Panc1 (cell line): Measurements from ENCODE around the gene NME4. TPM values are rescaled to one million over a fixed set of nuclear protein-coding genes. Genes with fewer than 3 reads are reported as not detected.

Source experiments
- ATAC-seq: fragments of 200-7000 bp; cut with Tn5 transposase; 2 replicates; pipeline ENCODE4 v1.9.1; 2020; ENCODE audit warnings: mild to moderate bottlenecking, moderate library complexity
- BruUV-seq: library from RNA; stranded (reverse); fragments of 400-500 nt; replicated peaks from 2 replicates; lab custom pipeline; 2021; lab: Mats Ljungman, UMichigan
- CTCF ChIA-PET: fragments of 300-600 bp; sonication (Branson Sonifier 250); formaldehyde crosslinking; loops from one replicate; lab custom pipeline; 2022; ENCODE audit warnings: antibody characterized with exemption; lab: Charles Lee
- POLR2A ChIA-PET: fragments of 300-600 bp; sonication (Branson Sonifier 250); formaldehyde crosslinking; loops from one replicate; lab custom pipeline; 2022; ENCODE audit warnings: antibody characterized with exemption; lab: Charles Lee
- DNase-seq: peaks from one replicate; pipeline ENCODE4 v3.0.0-alpha.2; 2010; ENCODE audit warnings: low read depth, low spot score
- H3K27ac ChIP-seq: 2 replicates; pipeline ENCODE4 v1.5.1; 2011; ENCODE audit warnings: mild to moderate bottlenecking, low read length, inconsistent platforms
- H3K27me3 ChIP-seq: fragments of 200-500 bp; sonication (Bioruptor generic); 2 replicates; pipeline ENCODE4 v1.6.0; 2014; ENCODE audit warnings: low read length, inconsistent platforms; ENCODE audit not compliant: control insufficient read depth, insufficient read depth
- H3K36me3 ChIP-seq: fragments of 200-500 bp; sonication (Bioruptor generic); 2 replicates; pipeline ENCODE4 v1.5.1; 2014; ENCODE audit warnings: inconsistent platforms, mild to moderate bottlenecking, low read length, moderate library complexity; ENCODE audit not compliant: control insufficient read depth, insufficient read depth
- H3K4me1 ChIP-seq: 2 replicates; pipeline ENCODE4 v1.5.1; 2011; ENCODE audit warnings: inconsistent platforms, mild to moderate bottlenecking, low read length, moderate library complexity; ENCODE audit not compliant: control insufficient read depth, insufficient read depth
- H3K4me3 ChIP-seq, 2 experiments: 2 replicates each; pipeline ENCODE4 v1.5.1; 2011 to 2012; ENCODE audit warnings: low read depth in 2 of 2, low read length in 2 of 2, mild to moderate bottlenecking in 2 of 2, inconsistent platforms in 1 of 2, moderate library complexity in 1 of 2
- H3K9me3 ChIP-seq: fragments of 200-500 bp; sonication (Bioruptor generic); 2 replicates; pipeline ENCODE4 v1.5.1; 2014; ENCODE audit warnings: low read depth, mild to moderate bottlenecking, inconsistent platforms, low read length, moderate library complexity; ENCODE audit not compliant: control insufficient read depth, insufficient read depth
- CTCF ChIP-seq: fragments of 450-650 bp; IDR thresholded peaks from 2 replicates; pipeline ENCODE4 v1.5.1; 2017; ENCODE audit warnings: mild to moderate bottlenecking
- POLR2AphosphoS5 ChIP-seq: IDR thresholded peaks from 2 replicates; pipeline ENCODE4 v1.6.1; 2012; ENCODE audit warnings: mild to moderate bottlenecking, low read depth, low read length, moderate library complexity
- SIN3A ChIP-seq: IDR thresholded peaks from 2 replicates; pipeline ENCODE4 v1.6.1; 2012; ENCODE audit warnings: low read depth, mild to moderate bottlenecking, low read length, moderate library complexity, borderline replicate concordance; ENCODE audit not compliant: insufficient read depth
- TCF7L2 ChIP-seq: IDR thresholded peaks from 2 replicates; pipeline ENCODE4 v1.6.1; 2011; ENCODE audit warnings: mild to moderate bottlenecking, low read depth, low read length, inconsistent platforms
- in situ Hi-C: cut with HindIII; loops from 2 replicates; pipeline ENCODE4 v1.10.0; 2016; ENCODE audit warnings: low sequenced_read_pairs, low pct_unique_long_range_greater_than_20kb
- intact Hi-C: fragments of 100-400 bp; cut with micrococcal nuclease; formaldehyde crosslinking; loops from one replicate; pipeline ENCODE4 v1.10.0; 2022; ENCODE audit not compliant: unreplicated experiment
- total RNA-seq: library from RNA; stranded (reverse); gene quantifications from one replicate; pipeline ENCODE4 v1.2.1, GENCODE V29; 2021; ENCODE audit not compliant: unreplicated experiment
- TF ChIP-seq, protein P1 (sequence below), 2 experiments: IDR thresholded peaks; 2 replicates each; pipeline ENCODE4 v1.6.1; 2011 to 2012; ENCODE audit warnings: low read depth in 2 of 2, control low read depth in 1 of 2, low read length in 1 of 2, mild to moderate bottlenecking in 1 of 2, moderate library complexity in 1 of 2; ENCODE audit not compliant: insufficient read depth in 1 of 2

Gene NME4
- total RNA-seq, 1 experiment from 2014 or later = 500 TPM

DNA sequence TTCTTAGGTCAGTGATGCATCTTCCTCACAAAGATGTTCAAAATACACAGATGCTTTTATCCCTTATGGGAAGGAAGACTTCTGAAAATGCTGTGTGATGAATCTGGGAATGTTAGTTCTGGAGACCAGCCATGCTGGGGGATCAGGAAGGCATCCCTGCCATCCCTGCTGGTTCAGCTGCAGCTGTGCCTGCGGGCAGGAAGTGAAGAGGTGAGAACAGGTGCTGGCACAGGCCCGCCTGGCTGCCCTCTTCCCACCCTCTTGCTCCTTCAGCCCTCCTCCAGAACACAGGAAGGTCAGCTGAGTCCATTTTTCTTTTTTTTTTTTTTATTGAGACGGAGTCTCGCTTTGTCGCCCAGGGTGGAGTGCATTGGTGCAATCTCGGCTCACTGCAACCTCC is 43.6 kb downstream of the NME4 start:
- in situ Hi-C loops (no loop called here), intact Hi-C loops (no loop called here)
- Histone ChIP-seq H3K27me3 (no peaks in the 10 kb centered on the region), H3K9me3 (no peaks in the 10 kb centered on the region), H3K27ac (no peak overlapping the region), H3K4me1 (no peaks in the 10 kb centered on the region; the same call in 1 of the 2 replicates), H3K4me3 (no peak overlapping the region), H3K36me3 (no peaks in the 10 kb centered on the region)
- BruUV-seq = no TSS peak
- no peak for DNase-seq
- no peak for TF ChIP-seq CTCF
- TF ChIP-seq TCF7L2 = no peak
- TF ChIP-seq SIN3A = no peak
- TF ChIP-seq, protein P1, sequence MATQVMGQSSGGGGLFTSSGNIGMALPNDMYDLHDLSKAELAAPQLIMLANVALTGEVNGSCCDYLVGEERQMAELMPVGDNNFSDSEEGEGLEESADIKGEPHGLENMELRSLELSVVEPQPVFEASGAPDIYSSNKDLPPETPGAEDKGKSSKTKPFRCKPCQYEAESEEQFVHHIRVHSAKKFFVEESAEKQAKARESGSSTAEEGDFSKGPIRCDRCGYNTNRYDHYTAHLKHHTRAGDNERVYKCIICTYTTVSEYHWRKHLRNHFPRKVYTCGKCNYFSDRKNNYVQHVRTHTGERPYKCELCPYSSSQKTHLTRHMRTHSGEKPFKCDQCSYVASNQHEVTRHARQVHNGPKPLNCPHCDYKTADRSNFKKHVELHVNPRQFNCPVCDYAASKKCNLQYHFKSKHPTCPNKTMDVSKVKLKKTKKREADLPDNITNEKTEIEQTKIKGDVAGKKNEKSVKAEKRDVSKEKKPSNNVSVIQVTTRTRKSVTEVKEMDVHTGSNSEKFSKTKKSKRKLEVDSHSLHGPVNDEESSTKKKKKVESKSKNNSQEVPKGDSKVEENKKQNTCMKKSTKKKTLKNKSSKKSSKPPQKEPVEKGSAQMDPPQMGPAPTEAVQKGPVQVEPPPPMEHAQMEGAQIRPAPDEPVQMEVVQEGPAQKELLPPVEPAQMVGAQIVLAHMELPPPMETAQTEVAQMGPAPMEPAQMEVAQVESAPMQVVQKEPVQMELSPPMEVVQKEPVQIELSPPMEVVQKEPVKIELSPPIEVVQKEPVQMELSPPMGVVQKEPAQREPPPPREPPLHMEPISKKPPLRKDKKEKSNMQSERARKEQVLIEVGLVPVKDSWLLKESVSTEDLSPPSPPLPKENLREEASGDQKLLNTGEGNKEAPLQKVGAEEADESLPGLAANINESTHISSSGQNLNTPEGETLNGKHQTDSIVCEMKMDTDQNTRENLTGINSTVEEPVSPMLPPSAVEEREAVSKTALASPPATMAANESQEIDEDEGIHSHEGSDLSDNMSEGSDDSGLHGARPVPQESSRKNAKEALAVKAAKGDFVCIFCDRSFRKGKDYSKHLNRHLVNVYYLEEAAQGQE (IDR thresholded peaks at IDR 0.05; ENCODE audit: insufficient read depth in 1 of 2, low read depth in 2 of 2, low read length in 1 of 2) = no peak
- TF ChIP-seq POLR2AphosphoS5 = no peak
- ChIA-PET POLR2A (no interaction called here), CTCF (no interaction called here)
- no peak for ATAC-seq

- intact Hi-C loops (no loop called here), in situ Hi-C loops (no loop called here)
- H3K9me3 ChIP-seq = no peaks in the 10 kb centered on the region
- H3K4me3 ChIP-seq = no peak overlapping the region
- H3K27me3 ChIP-seq = no peaks in the 10 kb centered on the region
- CTCF ChIA-PET = no interaction called here
- H3K4me1 ChIP-seq = no peaks in the 10 kb centered on the region
- no peaks in the 10 kb centered on the region for H3K36me3 ChIP-seq
- no TSS peak for BruUV-seq
- no peak overlapping the region for H3K27ac ChIP-seq
- POLR2A ChIA-PET = no interaction called here
- ATAC-seq = no peak
- no peak for DNase-seq
- TF ChIP-seq, protein P1 (IDR thresholded peaks at IDR 0.05; ENCODE audit: insufficient read depth in 1 of 2, low read depth in 2 of 2, low read length in 1 of 2) = no peak
- TF ChIP-seq TCF7L2 = no peak
These were observed 44.4 kb downstream of the NME4 start for GRCh38 chr16:441447-441846.
